ENCODE results near the gene PDLIM4.

Gene PDLIM4

GRCh38 chr5:132254321-132254977 lies 3.0 kb upstream of the PDLIM4 start:
- no peak for DNase-seq

DNA sequence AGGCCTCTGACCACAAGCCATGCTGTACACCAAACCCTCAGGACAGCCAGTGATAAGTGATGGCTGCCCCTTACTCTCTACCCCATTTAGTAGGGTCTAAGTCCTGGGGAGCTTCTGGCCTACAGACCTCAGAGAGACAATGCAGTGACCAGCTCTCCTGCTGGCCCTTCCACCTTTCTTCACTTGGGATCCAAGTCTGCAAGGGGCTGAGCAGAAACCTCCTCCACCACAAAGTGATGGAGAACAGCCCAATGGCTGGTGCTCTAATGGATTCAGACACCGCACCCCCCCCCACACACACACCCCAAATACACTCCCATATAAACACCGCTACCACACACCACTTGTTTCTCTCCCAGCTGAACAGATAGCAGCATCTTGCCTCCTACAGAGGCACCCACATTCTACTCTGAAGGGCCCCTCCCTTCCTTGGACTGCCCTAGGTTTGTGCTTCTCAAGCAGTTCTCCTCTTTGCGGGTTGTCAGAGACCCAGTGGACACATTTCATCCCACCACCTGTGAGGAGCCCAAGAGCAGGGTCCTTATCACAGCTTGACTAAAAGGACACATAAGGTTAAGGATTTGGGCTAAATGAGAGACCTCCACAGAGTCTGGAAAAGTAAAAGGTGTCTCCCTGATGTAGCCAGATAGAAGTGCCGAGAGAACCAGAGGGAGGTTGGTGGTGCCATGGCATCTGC lies 1.3 kb upstream of the PDLIM4 start:
- no peak for DNase-seq

DNA sequence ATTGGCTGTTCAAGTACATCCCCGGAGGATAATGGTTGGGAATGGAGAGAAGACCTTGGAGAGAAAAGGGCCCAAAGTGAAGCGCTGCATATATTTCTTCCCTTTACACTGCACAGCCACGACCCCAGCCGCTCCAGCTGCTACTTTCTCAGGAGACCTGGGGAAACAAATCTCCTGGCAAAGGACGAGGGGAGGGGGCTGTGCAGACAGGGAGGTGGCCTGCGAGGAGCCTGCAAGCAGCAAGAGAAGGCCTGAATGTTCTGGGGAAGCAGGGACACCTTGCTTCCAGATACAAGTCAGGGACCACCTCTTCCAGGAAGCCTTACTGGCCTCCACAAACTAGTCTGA lies 739 bp upstream of the PDLIM4 start:
- DNase-seq = no peak

DNA sequence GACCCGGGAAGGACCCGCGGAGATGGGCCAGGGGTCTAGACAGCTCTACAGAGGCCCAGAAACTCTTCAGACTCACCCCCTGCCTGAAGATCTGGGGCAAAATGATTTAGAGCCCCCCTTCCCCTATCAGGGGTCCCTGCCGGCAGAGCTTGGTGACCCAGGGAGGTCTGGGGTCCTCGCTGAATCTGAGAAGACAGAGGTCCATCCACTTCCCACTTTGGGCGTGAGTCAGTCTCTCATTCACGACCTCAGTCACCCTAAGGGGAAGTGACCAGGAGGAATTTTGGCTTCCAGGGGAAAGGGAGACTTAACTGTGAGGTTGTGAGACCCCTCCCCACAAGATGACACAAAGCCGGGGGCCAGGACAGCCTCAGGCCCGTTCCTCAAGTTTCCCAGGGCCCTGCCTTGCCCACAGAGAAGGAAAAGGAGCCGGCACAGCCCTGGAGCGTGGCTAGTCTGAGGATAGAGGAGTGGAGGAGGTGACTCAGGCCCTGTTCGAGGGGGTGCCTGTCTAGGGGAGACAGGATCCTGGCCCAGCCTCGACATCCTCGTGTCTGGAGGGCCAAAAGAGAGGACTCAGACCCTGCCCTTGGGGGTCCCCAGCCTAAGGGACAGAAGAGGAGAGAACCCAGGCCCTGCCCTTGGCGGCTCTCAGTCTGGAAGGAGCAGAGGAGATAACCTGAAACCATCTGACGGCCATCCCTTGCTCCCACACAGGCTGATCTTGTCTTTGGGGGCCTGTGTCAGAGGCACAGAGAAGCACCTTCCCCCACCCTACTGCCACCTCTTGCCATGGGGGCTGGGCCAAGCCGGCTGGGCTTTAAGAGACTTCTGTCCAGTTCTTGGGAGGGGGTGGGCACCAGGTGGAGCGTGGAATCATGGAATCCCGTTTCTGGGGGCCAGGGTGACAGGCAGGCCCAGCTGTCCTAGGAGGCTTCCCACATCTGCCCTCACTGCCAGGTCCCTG lies 889 bp downstream of the PDLIM4 start:
- no peak for DNase-seq

- DNase-seq = no peak
These were observed 1.8 kb downstream of the PDLIM4 start for GRCh38 chr5:132259069-132259851.

GRCh38 chr5:132260051-132260450 lies 2.6 kb downstream of the PDLIM4 start:
- DNase-seq = no peak

DNA sequence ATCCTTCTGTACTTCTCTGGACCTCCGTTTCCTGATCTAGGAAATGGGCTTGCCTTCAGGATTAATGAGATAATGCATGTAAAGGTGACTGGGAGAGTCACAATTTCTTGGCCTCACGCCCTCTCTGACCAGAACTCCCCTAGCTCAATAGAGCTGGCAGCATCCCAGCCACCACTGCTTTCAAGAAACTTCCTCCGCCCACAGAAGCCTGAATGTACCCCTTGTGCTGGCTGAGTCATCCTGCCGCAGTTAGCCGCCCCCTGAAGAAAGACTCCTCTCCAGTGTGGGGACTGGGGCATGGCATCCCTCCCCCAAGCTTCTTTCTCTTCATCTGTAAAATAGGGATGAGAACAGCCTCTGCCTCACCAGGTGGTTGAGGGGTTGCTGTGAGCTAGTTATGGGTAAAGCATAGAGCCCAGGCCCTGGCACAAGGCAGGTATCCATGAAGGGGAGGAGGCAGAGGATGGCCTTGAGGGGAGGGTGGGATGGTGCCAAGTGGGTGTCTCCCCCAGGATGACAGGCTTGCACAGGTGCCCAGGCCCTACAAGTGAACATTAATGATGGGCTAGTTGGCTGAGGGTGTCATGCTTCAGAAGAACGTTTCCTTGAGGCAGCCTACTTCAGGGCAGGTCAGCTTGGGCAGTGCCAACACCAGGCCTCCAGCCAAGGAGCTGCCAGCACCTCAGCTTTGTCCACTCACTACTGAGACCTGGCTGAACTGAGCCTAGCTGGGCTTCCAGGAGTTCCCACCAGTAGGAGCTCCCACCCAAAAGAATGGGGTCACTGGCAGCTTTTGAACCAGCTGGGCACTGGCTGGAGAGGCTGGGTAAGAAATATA lies 3.4 kb downstream of the PDLIM4 start:
- no peak for DNase-seq

GRCh38 chr5:132261881-132262845 lies 4.7 kb downstream of the PDLIM4 start:
- DNase-seq = no peak

DNA sequence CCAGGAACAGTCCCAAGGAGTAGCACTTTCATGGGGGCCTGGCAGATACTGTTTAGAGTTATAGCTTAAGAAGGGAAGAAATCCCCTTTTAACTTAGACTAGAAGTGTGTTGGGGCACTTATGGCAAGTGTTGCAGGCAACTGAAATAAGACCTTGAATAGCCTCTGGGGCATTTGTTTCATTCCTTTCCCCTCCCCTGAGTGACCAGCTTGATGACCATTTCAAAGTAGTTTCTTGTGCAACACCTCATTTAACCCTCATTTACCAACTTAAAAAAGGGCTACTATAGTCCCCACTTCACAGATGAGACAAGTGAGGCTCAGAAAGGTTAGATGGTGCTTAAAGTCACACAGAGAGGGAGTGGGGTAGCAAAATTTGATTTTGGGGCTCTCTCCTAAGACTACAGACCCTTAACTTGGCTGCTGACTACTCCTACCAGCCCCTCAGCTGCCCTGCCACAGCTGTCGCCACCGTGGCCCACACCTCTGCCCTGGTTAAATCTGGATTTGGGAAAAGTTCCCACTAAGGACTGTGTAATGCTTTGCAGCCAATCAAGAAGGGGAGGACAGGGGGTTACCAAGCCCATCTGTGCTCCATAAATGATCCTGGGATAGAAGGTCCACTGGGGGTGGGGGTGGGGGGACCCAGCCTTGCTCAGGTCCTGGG lies 5.5 kb downstream of the PDLIM4 start:
- no peak for DNase-seq

GRCh38 chr5:132263548-132264261 lies 6.2 kb downstream of the PDLIM4 start:
- no peak for DNase-seq

DNA sequence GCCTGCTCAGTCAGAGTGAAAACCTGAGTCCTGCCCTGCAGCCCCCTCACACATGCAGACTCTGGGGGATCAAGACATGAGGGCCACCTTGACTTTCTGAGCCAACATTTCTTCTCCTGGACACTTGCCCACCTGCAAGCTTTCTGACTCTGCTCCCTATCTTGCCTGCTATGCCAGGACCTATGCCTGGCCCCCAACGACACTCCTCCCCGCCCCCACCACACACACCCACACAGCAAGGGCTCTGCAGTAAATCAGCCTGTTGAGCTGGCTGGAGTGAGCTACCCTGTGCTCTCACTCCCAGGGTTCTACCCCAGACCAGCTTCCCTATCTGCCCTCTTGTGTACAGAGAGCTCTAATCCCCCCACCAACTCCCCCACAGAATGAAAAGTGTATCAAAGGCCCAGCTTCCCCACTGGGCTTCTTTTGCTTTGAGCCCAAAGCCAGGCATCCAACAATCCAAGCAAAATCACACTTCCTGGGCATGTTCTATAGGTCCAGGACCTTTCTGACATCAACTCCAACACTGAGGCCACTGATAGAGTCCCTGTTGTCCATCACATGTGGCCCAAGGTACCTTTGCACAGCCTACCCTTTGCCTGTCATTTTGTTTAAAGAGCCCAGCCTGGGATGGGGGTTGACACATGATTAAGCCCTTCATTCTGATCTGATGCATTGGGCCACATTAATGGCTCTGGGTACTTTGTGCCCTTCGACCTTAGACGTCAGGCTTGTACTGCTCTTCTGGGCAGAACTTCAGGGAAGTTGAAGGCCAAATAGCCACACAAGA lies 7.2 kb downstream of the PDLIM4 start:
- DNase-seq = no peak

GRCh38 chr5:132265336-132266030 lies 8.0 kb downstream of the PDLIM4 start:
- DNase-seq = no peak

- no peak for DNase-seq
These were observed 8.7 kb downstream of the PDLIM4 start for GRCh38 chr5:132266031-132266835.

DNA sequence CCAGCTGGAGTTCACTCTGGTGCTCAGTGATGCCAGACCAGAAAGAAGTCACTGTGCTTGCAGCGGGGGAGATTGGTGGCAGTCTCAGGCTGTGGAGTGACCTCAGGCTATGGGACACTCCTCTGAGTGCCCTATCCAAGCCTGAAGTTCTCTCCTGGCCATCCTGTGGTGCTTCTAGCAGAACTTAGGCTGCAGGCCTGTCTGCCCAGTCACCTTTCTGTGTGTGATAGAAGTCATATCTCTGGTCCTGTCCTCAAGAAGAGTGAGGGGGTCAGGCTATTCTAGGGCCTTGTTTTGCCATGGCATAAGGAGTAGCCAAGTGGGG lies 9.3 kb downstream of the PDLIM4 start:
- no peak for DNase-seq

GRCh38 chr5:132267166-132267739 lies 9.8 kb downstream of the PDLIM4 start:
- DNase-seq = no peak

GRCh38 chr5:132267931-132268768 lies 10.7 kb downstream of the PDLIM4 start:
- DNase-seq = no peak

All from cortex of kidney (tissue), 1 donor.